ENCODE data around the gene EPS8L1.
A peak's percentile ranks its signal among the peaks of the same experiment; 100 is the strongest.
"Not testable (repeated sequence)": the region's sequence is repeated elsewhere in the genome, so short reads cannot be mapped to it uniquely, and the experiment has no call there.

Gene EPS8L1

DNA sequence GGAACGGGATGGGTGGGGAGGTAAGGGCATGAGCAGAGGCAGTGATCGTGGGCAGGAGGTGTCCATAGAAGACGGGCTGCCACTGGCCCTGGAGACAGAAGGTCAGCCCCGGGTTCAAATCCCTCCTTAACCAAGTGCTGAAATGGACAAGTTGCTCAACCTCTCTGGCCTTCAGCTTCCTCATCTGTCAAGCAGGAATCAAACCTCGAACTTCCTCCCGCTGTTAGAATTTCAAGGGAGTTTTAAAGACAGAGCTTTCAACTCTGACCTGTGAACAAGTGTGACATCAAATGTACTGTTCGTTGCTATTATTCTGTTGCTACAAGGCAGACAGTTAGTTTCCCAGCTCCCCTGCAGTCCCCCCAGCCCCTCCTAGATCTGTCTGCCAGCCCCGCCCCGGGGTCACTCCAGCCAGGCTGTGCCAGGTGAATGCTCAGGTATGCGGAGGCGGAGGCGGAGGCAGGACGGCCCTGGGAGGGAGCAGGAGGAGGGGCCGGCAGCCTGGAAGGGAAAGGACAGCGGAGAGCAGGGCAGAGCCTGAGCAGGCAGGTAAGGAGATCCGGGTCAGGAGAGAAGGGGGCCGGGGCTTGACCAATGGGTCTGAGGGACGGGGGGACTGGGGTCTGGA lies at the start of gene EPS8L1:
Gene EPS8L1 (plus strand): TSS at position 499 of the 628 bp plus-strand sequence. CDS start 576 bp downstream, outside the sequence.
- TF ChIP-seq, protein P1, sequence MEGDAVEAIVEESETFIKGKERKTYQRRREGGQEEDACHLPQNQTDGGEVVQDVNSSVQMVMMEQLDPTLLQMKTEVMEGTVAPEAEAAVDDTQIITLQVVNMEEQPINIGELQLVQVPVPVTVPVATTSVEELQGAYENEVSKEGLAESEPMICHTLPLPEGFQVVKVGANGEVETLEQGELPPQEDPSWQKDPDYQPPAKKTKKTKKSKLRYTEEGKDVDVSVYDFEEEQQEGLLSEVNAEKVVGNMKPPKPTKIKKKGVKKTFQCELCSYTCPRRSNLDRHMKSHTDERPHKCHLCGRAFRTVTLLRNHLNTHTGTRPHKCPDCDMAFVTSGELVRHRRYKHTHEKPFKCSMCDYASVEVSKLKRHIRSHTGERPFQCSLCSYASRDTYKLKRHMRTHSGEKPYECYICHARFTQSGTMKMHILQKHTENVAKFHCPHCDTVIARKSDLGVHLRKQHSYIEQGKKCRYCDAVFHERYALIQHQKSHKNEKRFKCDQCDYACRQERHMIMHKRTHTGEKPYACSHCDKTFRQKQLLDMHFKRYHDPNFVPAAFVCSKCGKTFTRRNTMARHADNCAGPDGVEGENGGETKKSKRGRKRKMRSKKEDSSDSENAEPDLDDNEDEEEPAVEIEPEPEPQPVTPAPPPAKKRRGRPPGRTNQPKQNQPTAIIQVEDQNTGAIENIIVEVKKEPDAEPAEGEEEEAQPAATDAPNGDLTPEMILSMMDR (IDR thresholded peaks at IDR 0.05; ENCODE audit: insufficient read depth, low read depth, low read length, missing control alignments) = no peak
- DNase-seq (ENCODE audit: low read depth) = peak; percentile 78
- peak within 1 kb of the TSS; percentile 52 for H3K4me3 ChIP-seq (ENCODE audit: low read length)

DNA sequence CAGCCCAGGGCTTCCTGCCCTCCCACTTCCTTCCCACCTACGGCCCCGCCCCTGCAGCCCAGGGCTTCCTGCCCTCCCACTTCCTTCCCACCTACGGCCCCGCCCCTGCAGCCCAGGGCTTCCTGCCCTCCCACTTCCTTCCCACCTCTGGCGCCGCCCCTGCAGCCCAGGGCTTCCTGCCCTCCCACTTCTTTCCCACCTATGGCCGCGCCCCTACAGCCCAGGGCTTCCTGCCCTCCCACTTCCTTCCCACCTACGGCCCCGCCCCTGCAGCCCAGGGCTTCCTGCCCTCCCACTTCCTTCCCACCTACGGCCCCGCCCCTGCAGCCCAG lies 48.6 kb upstream of the EPS8L1 start:
- DNase-seq (ENCODE audit: low read depth) = not testable (repeated sequence)

DNA sequence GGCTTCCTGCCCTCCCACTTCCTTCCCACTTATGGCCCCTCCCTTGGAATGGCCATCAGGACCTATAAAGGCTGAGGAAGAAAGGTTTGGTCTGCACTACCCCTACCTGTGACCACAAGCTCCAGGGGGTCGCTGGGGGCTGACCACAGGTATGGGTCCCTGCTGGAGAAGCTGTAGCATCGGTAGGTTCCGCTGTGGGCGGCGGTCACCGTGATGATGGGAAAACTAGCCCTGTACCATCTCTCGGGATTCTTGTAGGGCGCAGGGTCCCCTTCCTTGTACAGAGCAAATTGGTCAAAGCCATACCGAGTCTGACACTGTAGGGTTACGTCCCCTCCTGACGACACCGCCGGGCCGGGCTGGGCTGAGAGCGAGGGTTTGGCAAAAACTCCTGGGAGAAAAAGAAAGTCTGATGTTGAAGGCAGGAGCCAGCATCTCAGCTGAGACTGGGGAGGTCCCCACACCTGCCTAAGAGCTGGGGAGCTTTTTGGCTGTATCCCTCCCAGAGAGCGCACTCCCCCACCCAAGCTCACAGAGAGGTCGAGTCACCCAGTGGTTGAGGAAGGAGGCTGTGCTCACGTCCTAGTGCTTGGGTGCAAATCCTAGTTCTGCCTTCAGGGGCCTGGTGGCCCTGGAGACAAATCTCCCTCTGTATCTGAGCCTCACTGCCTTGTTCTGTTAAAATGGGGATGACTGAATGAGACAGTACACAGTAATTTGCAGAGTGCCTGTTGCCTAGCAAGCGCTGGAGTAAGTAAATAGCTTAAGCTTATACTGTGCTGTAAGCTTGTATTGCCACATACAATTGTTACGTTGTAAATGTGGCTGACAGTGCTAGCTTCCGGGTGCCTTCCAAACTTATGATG lies 48.0 kb upstream of the EPS8L1 start:
- no peak overlapping the region for H3K4me3 ChIP-seq (ENCODE audit: low read length)
- no peak for DNase-seq (ENCODE audit: low read depth)
- TF ChIP-seq, protein P1 (IDR thresholded peaks at IDR 0.05; ENCODE audit: insufficient read depth, low read depth, low read length, missing control alignments) = no peak

More for the DNA sequence above, 48.6 kb upstream of the EPS8L1 start:
- H3K4me3 ChIP-seq (ENCODE audit: low read length) = not testable (repeated sequence)

DNA sequence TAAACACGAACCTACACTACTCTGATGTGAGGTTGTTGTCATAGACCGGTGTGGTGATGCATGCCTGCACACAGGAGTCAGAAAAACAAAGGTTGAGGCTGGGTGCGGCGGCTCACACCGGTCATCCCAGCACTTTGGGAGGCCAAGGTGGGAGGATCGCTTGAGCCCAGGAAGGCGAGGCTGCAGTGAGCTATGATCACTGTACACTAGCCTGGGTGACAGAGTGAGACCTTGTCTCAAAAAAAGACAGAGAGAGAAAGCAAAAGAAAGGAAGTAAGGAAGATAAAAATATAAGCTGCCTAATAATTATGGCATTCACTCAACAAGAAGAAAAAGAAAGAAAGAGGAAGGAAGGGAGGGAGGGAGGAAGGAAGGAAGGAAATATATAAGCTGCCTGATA lies 46.9 kb upstream of the EPS8L1 start:
- no peak for DNase-seq (ENCODE audit: low read depth)
- TF ChIP-seq, protein P1 (IDR thresholded peaks at IDR 0.05; ENCODE audit: insufficient read depth, low read depth, low read length, missing control alignments) = no peak
- H3K4me3 ChIP-seq (ENCODE audit: low read length) = no peak overlapping the region

DNA sequence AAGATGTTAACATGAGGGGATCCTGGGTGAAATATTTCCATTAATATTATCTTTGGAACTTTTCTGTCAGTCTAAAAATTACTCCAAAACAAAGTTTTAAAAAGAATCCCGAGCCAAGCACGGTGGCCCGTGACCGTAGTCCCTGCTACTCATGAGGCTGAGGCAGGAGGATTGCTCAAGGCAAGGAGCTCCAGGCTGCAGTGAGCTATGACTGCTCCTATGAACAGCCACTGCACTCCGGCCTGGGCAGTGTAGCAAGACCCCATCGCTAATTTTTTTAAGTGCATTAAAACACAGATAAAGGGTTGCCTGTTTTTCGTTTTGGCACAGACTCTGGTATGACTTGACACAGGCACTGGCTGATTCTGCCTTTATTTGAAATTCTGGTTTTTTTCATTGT lies 44.5 kb upstream of the EPS8L1 start:
- H3K4me3 ChIP-seq (ENCODE audit: low read length) = no peak overlapping the region
- TF ChIP-seq, protein P1 (IDR thresholded peaks at IDR 0.05; ENCODE audit: insufficient read depth, low read depth, low read length, missing control alignments) = no peak
- DNase-seq (ENCODE audit: low read depth) = no peak

DNA sequence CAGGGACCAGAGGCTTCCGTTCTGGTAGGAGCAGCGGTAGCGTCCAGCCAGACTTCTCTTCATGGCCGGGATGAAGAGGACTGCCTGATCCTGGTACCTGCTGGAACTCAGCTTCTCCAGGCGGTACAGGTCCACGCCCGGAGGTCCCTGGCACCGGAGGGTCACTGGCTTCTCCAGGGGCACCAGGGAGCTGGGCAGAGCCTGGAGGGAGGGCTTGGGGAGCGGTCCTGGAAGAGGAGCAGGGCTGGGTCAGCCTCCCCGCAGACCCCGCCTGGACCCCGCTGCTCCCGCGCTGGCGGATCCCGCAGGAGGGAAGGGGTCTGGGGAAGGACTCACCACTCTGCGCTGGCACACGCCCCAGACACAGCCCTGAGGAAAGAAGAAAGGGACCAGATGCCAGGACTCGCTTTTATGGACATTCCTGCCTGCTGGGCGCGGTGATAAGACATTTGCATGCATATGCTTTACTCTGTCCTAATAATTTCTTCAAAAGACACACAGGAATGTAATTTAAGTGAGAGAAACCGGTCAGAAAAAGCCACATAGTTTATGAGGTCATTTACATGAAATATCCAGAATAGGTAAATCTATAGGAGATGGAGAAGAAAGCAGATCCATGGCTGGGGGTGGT lies 43.4 kb upstream of the EPS8L1 start:
- no peak overlapping the region for H3K4me3 ChIP-seq (ENCODE audit: low read length)
- TF ChIP-seq, protein P1 (IDR thresholded peaks at IDR 0.05; ENCODE audit: insufficient read depth, low read depth, low read length, missing control alignments) = no peak
- no peak for DNase-seq (ENCODE audit: low read depth)

DNA sequence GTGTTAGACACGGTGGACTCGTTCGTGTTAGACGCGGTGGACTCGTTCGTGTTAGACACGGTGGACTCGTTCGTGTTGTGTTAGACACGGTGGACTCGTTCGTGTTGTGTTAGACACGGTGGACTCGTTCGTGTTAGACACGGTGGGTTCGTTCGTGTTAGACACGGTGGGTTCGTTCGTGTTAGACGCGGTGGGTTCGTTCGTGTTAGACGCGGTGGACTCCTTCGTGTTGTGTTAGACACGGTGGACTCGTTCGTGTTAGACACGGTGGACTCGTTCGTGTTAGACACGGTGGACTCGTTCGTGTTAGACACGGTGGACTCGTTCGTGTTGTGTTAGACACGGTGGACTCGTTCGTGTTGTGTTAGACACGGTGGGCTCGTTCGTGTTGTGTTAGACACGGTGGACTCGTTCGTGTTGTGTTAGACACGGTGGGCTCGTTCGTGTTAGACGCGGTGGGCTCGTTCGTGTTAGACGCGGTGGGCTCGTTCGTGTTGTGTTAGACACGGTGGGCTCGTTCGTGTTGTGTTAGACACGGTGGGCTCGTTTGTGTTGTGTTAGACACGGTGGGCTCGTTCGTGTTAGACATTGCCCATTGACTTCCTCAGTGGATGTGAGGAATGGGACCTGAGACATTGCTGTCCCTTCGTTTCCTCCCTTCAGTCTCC lies 42.6 kb upstream of the EPS8L1 start:
- not testable (repeated sequence) for H3K4me3 ChIP-seq (ENCODE audit: low read length); DNase-seq (ENCODE audit: low read depth)
